ENCODE results near the gene TGM3.

Gene TGM3

DNA sequence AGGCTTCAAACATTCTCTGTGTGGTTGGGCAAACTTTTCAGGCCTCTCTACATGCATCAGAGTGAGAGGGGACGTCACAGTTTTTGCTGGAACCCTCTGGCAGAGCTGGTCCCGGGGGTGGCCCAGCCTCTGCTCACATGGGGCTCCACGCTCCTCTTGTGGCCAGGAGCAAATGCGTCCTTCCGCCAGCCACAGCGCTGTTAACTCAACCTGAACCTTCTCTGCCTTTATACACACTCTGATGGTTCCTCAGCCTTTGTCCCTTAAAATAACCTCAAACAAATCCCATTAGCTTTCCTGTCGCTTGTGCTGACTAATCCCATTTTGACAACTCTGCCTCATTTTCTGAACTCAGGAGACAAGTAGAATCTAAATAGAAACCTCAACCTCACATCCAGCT is 45.5 kb downstream of the TGM3 start:
- no peak for DNase-seq

DNA sequence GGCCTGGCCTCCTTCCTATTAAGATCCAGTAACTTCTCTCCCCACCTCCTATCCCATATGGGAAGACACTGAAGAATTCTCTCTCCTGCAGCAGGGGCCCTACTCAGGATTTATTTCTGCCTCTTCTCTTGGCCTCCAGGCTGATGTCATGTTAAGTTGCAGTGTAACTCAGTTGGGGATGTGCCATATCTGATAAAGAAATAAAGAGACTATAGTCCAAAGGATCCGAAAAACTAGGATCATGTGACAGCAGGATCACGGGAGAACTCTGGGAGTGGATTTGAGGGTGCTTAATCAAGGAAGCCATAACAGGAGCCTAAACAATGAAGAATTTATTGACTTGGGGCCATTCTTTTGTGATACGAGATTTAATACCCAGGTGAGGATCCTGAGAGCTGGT is 46.4 kb downstream of the TGM3 start:
- DNase-seq, result no peak

DNA sequence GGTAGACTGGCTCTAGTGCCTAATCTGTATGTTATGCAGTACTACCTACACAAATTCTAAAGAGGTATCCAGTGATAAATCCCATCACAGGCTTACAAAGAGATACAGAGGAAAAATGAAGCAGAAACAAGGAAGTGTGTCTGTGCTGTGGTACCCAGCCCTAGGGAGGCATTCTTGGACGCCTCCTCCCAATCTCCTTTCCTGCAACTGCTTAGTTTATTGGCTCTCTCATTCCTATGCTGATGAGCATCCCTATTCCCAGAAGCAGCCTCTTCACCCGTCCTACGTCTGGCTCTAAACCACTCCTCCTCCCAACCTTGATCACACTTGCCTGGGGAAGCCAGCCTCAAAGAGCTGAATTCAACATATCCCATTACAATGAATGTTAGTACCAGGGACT is 50.4 kb downstream of the TGM3 start:
- no peak for DNase-seq

DNA sequence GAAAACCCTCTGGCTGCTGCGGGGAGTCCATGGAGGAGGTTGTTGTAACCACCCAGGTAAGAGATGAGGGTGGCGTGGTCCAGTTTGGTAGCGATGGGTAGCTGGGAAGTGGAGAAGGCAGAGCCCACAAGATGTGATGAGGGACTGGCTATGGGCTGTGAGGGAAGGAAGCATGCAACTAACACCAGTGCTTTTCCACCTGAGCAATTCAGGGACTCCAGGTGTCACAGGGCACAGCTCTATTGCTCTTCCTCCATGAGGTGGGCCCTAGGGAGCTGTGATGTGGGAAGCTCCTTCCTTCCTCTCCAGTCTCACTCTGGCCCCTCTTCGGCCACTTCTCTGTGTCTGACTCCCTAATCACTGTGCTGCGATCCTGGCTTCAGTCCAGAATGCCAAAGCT is 52.5 kb downstream of the TGM3 start:
- no peak for DNase-seq

DNA sequence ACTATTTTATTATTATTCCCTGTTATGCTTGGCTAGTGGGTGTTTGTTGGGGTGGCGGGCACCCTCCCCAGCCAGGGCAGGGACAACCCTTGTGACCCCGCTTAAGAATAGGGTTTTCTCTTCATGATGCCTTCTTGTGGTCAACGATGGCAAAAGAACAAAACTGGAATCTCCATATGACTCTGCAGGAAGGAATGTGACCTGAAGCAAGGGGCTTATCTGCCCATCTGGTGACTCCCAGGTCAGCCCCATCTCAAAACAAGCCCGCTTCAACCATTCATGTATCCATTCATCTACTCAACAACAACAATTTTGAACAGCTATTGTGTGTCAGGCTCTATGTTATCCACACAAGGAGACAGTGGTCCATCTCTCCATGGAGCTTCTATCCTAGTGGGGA is 54.0 kb downstream of the TGM3 start:
- DNase-seq, result no peak

DNA sequence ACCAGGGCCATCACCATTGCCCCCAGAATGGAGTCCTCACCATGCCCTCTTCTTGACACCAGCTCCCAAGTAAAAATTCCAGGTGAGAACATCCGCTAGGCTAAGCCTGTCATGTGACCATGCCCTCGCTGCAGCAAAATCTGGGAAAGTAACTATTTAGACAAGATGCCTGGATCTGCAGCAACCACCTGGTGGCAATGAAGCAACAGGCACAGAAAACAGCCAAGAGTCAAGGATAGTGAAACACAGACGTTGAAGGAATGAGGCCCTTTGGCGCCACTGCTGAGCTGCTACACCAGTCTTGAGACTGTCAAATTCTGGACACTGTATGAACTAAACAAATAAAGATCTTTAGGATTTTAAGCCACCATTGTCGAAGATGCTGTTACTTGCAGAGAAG is 54.8 kb downstream of the TGM3 start:
- no peak for DNase-seq

DNA sequence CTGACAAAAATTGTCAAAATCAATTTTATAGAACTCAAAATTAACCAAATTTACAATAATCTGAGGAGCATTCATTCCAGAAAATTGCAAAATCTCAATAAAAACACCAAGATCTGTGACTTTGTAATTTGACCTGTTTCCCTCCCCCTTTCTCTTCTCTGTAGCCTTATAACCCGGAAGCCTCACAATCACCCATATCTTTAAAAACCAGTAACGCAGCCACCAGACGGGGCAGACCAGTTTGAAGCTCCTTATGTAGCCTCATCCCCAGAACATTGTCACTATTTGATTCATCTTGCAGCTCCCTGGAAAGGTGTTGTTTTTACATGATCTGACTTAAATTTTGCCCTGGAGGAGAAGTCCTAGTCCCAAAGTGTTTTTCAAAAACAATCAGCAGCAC is 57.4 kb downstream of the TGM3 start:
- no peak for DNase-seq

DNA sequence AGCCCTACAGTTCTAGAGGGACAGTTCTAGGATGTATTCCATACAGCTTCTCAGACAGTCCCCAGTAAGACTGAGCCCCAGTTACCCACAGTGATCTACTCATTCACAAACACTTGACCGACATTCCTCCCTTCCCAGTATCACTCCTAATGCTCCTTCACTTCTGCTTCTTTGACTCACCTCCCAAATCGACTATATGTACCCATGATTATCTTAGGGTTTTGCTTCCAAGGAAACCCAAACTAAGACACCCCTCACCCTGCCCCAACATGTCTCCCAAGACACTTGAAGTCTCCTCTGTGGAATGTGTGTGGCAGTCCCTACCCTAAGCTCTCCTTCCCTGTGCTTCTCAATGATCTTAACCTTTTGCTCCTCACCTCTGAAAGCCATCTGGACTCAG is 61.3 kb downstream of the TGM3 start:
- no peak for DNase-seq

DNA sequence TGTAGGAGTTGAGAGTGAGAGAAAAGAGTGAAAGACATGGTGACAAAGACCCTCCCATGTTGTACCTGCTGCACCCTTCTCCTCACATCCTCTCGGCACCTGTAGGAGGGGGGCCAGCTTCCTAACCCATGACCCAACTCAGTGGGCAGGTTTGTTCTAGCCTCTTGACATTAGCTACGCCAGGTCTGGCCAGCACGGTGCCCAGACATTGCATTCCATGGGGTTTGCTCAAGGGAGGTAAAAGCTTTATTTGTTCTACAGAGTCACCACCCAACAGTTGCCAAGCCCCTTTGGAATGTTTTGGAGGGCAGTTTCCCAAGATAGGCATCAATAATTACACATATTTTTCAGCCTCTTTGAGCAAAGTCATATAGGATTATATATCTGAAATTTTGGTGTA is 62.2 kb downstream of the TGM3 start:
- DNase-seq, result no peak

DNA sequence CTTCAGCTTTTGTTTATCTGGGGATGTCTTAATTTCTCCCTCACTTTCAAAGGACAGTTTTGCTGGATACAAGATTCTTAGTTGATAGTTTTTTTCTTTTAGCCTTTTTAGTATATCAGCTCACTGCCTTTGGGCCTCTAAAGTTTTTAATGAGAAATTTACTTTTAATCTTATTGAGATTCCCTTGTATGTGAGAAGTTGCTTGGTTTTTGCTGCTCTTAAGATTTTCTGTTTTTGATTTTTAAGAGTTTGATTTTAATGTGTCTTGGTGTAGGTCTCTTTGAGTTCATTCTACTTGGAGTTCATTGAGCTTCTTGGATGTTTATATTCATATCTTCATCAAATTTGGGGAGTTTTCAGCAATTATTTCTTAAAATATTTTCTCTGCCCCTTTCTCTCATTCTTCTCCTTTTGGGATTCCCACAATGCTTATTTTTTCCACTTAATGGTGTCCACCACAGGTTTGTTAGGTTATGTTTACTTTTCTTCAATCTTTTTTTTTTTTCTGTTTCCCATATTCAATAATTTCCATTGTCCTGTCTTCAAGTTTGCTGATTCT is 65.3 kb downstream of the TGM3 start:
- DNase-seq, result no peak

DNA sequence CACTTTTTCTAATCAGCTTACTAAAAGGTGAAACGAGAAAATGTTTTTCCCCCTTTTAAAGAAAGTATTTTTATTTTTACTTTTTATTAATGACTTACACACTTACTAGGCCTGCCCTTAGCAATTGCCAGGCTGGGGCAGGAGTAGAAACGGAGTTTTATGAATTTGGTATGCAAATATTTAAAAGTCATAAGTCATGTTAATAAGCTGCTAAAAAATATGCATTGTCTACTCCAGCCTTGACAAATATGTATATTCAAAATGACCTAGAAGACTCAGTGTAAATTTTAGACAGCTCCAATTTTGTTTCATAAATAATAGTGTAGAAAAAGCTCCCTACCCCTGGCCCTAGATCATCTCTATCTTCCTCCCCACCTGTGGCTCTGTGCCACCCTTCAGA is 67.4 kb downstream of the TGM3 start:
- peak; percentile 70 for DNase-seq

DNA sequence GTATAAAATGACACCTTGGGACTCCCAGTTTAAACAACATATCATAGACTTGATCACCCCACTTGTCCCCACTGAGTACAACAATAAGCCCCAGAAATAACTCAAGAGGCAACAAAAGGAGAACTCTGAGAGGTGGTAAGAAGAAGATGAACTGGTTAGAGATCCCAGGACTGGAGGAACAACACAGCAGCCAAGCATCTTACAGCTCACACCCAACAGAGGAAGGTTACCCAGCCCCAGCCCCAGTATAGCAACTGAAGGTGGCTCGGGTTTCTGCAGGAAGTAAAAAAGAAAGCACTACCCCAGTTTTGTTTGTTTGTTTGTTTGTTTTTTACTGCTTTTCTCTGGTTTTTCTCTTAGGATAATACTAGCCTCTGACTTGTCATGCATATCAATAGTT is 67.8 kb downstream of the TGM3 start:
- no peak for DNase-seq

DNA sequence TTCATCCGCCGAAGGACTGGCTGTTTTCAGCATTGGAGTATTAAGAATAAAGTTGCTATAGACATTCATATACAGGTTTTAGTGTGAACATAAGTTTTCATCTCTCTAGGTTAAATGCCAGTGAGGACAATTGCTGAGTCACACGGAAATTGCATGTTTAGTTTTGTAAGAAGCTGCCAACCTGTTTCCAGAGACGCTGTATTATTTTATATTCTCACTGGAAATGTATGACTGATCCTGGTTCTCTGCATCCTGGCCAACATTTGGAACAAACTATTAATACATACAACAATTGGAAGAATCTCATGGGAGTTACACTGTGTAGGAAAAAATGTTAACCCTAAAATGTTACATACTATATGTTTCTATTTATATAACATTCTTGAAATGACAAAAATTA is 68.2 kb downstream of the TGM3 start:
- DNase-seq, result no peak

DNA sequence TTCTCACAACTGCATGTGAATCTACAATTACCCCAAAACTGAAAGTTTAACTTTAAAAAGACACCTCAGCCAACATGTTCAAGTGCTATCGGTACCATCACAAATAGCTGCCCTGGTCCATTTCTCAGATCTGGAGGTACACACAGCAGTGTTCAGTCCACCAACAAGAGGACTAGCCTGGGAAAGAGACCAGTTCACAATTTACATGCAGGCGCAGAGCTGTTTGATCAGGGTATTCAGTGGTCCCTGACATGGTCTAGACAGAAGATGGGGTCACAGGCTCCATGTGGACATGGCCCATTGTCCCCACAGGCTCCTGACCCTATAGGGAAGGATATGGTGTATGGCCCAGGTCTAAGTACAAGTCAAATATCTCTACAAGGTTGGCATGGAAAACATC is 69.3 kb downstream of the TGM3 start:
- no peak for DNase-seq

DNA sequence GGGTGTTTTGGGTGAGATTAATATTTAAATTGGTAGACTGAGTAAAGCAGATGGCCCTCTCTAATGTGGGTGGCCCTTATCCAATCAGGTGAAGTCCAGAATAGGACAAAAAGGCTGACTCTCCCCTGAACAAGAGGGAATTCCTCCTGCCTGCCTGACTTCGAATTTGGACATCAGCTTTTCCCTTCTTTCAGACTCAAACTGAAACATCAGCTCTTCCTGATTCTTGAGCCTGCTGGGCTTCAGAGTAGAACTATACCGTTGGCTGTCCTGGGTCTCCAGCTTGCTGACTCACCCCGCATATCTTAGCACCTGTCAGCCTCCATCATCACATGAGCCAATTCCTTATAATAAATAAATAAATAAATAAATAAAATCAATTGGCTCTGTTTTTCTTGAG is 69.9 kb downstream of the TGM3 start:
- no peak for DNase-seq

DNA sequence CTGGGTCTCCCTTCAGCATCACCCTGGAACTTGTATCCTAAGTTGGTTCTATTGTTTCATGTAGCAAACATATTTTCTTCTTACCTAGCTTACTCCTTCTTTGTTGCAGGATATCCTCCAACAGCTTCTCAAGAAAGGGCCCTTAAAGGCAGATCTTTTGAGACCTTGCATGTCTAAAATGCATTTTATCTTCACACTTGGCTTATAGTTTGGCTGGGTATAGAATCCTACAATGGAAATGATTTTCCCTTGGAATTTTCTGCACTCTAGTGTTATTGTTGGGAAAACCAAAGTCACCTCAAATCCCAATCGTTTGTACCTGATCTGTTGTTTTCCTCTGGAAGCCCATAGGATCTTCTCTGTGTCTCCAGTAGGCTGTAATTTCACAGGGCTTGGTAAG is 72.8 kb downstream of the TGM3 start:
- DNase-seq, result no peak

DNA sequence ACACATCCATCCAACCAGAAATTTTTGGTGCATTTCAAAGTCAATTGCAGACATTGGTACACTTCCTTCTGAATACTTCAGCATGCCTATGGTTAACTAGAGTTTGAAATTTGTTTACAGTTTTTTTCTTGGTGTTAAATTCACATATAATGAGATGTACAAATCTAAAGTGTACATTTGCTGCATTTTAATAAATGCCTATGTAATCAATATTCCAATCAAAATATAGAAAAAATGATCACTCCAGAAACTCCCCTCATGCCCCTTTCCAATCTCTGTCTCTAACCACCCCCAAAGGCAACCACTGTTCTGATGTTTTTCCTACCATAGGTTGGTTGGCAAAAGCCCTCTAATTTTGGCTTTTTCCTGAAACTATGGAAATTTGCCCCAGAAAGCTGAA is 77.3 kb downstream of the TGM3 start:
- no peak for DNase-seq

DNA sequence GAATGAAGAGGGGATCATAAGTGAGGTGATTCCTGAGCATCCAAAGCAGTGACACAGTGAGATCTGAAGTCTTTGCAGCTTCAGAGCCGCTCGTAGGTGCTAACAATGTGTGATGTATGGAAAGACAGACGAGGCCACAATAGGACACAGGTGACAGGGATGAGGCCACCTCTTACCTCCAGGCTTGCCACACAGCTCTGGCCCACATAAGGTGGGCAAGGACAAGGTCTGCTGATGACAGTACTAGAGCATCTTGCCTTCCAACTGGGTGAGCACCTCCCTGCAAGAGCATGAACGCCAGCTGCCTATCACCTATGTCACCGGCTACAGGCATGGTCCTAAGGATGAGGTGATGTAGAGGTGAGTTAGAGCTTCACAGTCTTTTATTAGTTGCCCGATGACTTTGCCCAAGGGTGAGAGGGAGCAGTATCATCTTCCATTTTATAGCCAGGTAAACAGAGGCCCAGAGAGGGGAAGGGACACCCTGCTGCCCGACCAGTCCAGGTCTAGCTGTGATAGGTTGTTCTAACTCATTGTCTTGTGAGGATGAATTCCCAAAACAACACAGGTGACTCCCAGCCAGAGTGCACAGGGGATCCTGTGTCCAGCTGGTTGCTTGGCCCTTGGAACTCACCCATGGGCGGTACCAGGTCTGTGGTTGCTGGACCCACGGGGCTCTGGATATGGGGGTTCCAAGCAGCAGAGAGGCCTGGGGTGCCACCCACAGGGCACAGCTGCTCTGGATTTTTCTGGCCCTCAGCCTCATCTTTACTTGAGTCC is 78.7 kb downstream of the TGM3 start:
- DNase-seq, result no peak

DNA sequence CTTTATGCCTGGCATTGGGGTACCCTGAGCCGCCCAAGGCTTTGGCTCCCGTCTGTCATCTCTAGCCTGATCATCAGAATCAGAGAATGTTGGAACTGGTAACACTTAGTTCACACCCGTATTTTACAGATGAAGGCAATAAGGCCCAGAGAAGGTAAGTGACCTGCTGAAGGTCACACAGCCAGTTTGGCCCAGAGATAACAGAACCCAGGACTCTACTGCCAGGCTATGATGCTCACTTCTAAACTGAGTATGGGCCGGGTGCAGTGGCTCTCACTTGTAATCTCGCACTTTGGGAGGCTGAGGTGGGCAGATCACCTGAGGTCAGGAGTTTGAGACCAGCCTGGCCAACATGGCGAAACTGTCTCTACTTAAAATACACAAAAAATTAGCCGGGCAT is 83.1 kb downstream of the TGM3 start:
- no peak for DNase-seq

DNA sequence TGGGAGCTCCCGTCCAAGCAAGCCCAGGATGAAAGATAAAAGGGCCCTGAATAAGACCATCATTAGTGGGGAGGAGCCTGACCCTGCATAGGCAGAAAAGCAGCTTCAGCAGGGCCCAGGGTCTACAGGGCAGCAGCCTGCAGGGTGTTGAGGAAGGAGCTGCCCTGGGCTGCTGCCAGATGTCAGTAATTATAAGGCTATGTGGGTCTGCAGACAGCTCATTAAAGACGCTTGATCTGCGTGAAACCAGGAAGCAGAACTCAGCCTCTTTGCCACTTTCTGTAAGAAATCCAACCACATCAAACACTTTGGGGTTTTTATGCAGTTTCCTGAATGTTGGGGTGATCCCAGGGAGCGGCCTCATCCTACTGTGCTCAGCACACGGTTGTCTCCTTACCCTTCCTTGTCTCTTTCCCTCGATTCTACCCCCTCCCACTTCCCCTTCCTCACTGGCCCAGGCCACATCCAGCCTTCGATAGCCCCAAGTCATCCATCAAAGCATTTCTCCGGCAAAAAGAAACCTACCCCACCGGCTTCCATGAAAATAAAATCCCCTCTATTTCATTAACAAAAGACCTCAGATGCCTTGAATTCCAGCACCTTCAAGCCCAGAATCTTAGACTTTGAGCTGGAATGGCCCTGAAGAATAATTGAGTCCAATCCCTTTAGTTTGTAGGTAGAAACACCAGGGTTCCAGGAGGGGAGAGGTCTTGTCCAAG is 83.9 kb downstream of the TGM3 start:
- no peak for DNase-seq

DNA sequence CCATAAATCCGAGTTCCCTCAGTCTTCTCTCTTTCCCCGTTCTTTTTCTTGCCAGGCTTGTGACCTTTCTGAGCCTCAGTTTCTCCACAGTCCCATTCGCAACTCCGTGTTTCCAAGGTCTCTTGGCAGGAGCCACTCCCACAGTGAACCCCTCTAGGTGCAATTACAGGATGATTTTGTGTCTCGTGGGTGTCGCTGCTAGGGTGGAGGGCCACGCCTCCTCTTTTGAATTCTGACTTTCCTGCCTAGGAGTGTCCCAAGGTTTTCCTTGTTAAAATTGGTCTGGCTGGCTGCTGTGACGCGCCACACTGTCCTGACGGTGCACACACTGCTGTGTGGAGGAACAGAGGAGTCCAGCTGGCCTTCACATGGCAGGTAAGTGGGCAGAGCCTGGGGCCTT is 84.8 kb downstream of the TGM3 start, which contains the start of gene TGM6:
TGM6 (plus strand) TSS at position 301 of the 400 bp plus-strand sequence; CDS start at position 369, 68 bp downstream.
- DNase-seq, result no peak

DNA sequence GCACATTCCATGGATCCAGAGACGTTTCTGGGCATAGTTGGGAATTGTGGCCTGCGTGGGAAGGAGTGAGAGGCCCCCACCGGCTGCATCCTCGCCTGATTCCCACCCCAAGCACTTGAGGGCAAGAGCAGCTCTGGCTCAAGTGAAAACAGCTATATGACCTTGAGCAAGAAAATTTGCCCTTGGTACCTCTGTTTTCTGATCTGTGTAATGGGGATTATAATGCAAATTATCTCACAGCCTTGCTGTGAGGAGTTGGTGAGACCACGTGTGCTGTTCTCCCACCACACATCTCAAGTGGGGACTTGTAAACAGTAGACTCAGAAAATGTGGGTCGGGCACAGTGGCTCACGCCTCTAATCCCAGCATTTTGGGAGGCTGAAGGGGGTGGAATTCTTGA is 85.5 kb downstream of the TGM3 start:
- no peak for DNase-seq

DNA sequence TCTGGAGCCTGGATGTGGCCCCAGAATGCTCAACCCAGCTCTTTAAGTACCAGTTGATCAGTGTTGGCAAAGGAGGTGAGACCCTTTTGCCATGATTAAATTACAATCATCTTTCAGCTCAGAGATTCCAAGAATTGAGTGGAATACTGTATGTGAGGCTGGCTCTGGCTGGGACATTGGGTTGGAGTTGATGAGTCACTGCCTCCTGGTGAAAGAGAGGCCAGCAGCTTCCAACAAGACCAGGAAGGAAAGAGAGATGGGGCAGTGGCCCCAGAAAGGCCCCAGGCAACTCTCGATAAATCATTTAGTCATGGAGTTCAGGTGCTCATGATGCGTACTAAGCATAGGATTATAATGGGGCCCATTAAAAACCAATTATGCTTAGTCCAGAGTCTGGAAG is 87.0 kb downstream of the TGM3 start:
- DNase-seq, result no peak

DNA sequence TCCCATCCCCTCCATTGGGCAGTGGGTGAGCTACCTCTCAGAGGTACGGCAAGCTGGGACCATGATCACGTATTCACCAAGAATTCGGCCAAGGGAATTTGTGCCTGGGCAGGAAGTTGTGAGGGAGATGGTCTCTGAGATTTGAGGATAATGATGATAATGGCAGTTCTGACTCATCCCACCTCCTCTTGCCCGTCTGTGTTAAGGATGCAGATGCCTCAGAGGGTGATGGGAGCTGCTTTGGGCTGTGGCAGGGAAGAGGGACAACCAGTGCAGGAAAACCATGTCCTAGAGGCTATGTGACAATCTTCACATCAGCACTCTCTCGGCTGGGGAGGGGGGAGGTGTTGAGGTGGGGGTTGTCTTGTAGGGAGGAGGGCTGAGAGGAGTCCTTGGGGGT is 89.2 kb downstream of the TGM3 start:
- DNase-seq, result no peak

Measured in NCI-H526 treated with DMSO at 0.1 percent for 48 hours (cell line).